GM18508 (cell line): ENCODE results near the gene MAP4K2.

Source experiments
- ATAC-seq: cut with Tn5 transposase; IDR thresholded peaks from one replicate; pipeline ENCODE4 v1.9.1; 2021; ENCODE audit warnings: moderate number of reproducible peaks; ENCODE audit not compliant: insufficient read depth, unreplicated experiment

The MAP4K2 gene

DNA sequence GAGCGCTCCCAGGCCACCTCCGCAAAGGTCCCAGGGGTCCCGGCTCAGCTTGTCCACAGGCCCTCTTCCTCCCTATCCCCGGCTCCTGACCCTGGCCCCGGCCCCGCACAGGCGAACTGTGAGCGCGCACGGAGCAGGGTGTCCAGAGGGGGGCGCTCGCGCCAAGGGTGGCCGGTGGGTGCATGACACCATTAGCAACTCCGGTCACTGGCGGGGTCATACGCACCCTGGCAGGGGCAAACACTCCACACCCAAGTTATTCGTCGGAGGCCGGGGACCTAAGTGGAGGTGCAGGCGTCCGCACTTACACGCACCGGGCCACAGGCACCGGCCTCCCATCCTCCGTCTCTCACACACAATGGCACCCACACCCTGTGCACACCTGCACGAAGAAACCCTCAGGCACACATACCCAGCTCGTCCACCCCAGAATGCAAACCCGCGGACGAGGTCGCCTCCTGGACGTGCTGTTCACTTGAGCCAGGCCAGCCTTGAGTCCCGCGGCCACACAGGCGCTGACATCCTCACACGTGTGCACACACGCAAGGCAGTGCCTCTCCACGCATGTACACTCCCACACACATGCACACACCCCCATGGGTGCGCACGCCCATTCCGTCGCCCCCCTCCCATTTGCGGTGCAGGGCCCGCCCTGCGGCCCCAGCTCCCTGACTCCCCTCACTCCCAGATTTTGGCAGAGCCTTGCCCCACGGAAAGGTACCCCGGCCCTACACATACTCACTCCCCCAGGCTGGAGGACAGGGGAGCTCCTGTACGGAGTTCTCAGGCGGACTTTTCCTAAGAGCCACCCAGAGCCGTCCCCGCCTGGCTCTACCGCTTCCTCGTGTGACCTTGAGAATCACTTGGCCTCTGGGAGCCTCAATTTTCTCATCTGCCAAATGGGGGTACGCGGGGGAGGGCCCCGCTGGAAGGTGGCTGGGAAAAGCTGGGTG lies 59.1 kb downstream of the MAP4K2 start, which contains the start of gene RASGRP2:
RASGRP2 (minus strand) TSS at position 552 of the 953 bp plus-strand sequence. CDS start 1,276 bp downstream, outside the sequence.
- no peak for ATAC-seq

DNA sequence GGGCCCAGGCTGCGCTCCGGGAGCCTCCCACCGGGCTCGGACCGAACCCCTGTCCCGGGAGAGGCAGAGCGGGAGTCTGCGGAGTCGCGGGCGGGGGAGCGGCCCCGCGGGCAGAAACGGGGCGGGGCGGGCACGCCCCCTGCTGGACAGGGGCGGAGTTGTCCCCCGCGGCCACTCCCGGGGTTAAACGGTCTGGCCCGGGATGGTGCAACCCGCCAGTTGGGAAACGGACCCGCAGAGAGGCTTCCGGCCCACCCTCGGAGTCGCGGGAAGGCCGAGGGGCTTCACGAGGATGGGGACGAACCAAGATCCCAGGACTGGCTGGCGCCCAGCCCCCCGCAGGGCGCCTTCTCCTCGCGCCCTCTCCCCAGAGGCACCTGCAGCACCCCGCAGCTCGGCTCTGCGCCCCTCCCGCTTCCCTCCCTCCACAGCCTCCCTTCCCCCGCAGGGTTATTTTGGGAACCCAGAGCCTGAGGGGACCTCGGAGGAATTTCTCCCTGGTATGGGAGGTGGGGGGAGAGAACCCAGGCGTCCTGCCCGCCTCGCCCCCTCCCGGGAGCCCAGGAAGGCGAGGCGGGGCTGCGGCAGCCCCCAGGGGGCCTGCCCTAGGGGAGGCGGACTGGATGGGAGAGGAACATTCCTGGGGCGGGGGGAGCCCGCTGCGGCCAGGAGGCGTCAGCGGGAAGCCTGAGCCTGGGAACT lies 60.0 kb downstream of the MAP4K2 start:
- no peak for ATAC-seq

DNA sequence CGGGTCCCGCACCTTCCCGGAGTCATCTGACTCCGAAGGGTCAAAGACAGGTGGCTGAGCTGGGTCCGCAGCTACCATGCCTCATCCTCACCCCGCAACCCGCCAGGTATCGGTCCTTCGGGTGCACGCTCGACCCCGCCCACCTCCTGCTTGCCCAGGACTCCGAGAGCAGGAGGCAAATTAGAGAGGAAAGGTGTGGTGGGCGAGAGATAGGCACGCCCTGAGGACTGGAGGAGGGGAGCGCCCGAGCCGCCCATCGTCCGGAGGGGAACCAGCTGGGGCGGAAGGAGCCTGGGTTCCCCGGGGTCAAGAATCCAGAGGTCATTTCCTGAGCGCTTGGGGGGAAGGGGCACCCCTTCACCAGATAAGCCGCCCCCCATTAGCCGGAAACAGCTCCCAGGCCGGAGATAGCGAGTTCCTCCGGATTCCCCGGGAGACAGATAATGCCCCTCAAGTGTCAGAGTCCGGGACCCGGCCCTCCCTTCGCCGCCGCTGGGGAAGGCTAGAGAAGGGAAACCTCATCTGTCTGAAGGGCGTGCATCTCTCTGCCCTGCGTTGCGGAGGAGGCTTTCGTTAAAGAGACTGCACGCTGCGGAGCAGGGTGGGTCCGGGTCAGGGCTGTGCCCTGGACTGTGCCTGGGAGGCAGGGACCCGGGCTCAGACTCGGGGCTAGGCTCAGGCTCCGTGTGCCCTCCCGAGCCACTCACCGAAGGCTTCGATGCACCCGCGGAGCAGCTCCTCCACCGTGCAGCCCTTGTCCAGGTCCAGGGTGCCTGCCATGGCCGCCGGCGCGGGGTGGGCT lies 60.7 kb downstream of the MAP4K2 start:
- ATAC-seq, result no peak

DNA sequence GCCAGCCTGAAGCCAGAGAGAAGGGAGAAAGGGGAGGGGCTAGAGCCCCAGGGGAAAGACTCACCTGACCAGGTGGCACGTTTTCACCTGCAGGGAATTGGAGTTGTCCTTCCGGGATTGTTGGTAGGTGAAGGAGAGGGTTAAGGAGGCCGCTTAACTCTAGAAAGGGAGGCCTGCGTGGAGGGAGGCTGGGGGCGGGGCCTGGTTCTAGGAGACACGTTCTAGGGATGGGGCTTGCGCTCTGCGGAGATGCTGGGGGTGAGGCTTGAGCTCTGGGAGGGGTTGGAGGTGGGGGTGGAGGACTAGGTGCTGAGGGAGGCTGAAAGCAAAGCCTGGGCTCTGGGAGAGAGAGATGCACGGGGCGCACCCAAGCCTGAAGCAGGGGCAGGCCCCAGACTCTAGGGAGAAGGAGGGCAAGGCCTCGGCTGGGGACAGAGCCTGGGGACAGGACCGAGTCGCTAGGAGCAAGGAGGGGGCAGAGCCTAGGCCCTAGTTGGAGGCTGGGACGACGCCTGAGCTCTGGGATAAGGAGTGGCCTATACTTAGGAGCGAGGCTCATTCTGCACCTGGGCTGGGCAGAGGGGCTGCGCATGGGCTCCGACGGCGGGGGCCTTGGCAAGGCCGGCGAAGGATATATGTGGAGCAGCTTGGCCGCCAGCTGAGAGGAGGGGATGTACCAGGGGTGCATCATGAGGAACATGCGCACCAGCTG lies 61.5 kb downstream of the MAP4K2 start:
- ATAC-seq, result no peak

DNA sequence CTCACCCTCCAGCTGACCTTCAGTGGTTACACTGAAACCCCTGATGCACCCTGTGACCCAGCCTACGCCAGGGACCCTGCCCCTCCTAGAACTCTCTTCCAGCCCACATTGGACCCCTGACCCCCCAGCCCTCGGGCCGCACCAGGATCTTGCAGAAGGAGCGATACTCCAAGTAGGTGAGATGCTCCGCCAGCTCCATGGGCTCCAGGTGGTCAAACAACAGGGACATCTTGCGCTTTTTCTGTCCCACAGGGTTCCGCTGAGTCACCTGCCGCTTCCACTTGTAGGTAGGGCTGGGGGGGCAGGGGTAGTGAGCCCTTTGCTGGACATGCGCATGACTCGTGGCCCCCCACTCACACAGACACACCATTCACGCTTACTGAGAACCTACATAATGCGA lies 63.1 kb downstream of the MAP4K2 start:
- ATAC-seq, result no peak

DNA sequence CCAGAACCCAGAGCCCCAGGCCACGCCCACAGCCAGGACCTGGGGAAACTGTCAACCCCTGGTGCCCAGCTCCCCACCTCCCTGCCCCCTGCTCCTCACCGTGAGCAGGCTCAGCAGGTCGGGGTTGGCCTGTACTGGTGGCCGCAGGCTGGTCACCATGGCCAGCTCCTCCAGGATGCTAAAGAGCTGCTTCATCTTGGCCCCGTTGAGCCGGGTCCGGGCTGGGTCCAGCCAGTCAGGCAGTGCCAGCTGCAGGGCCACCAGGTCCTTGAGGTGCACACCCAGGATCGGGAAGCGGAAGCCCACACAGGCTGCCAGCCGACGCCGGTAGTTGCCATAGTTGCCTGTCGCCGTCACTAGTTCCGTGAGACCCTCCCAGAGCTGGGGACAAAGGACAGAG lies 66.4 kb downstream of the MAP4K2 start:
- no peak for ATAC-seq

DNA sequence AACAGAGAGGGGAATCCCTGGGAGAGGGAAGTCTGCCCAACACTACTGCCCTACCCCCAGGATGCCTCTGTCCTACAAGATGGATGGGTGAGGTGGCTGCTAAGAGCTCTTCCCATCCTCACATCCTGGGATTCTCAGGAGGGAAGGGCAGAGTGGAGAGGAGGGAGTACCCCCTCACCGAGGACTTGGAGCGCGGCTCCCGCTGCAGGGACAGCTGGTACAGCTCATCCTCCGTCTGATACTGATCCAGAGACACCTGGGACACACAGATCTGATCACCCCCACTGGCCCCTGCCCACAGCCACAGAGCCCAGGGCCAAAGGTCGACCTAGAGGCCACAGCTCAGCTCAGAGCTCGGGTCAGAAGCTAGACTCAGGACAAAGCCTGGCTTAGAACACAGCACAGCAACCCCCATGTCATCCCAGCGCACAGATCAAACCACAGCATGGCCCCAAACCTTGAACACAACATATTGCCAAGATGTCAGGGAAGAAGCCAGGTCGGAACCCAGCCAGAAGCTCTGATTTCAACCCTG lies 67.2 kb downstream of the MAP4K2 start:
- no peak for ATAC-seq
